Measurements from ENCODE around the gene RPL28.
A peak's percentile ranks its signal among the peaks of the same experiment; 100 is the strongest.

Gene RPL28

GRCh38 chr19:55379174-55379573 lies 6.6 kb upstream of the RPL28 start (continued):
- TF ChIP-seq INSM2 (tag by site-specific recombination; IDR thresholded peaks at IDR 0.05), result no peak
- 0 out of 2 replicates have a peak, but pooled peaks have one; percentile 2 for TF ChIP-seq GLIS1 (tag by site-specific recombination; IDR thresholded peaks at IDR 0.05)
- no peak for TF ChIP-seq ZSCAN5A (tag by site-specific recombination; IDR thresholded peaks at IDR 0.05)

- POLR2A ChIA-PET, result interaction anchor here (0.6 to 2.0 kb wide), 3 partner anchors 9 to 43 kb away, joined by 6 to 12 read pairs (median 6); partner anchors contain the start of gene KMT5C
- CTCF ChIA-PET, result interaction anchor here (0.9 to 3.2 kb wide), 2 partner anchors 80 to 90 kb away, joined by 3 to 16 read pairs; no protein-coding TSS in a partner anchor
- no peak for TF ChIP-seq SETDB1 (IDR thresholded peaks at IDR 0.05; ENCODE audit: insufficient read length, low read length)
- TF ChIP-seq ZSCAN5A (tag by site-specific recombination; IDR thresholded peaks at IDR 0.05), result no peak
- TF ChIP-seq ZNF449 (tag by site-specific recombination; IDR thresholded peaks at IDR 0.05), result no peak
- peak; percentile 46; the same call in 1 of the 2 replicates for TF ChIP-seq ZBTB17 (tag by site-specific recombination; IDR thresholded peaks at IDR 0.05)
- TF ChIP-seq EGR2 (tag by site-specific recombination; IDR thresholded peaks at IDR 0.05; ENCODE audit: low read depth), result peak; percentile 77
- TF ChIP-seq ZNF660 (tag by site-specific recombination; IDR thresholded peaks at IDR 0.05), result no peak
- TF ChIP-seq ZNF791 (tag by site-specific recombination; IDR thresholded peaks at IDR 0.05), result no peak
- TF ChIP-seq ZNF335 (tag by site-specific recombination; conservative IDR thresholded peaks at IDR 0.05), result no peak
- 0 out of 2 replicates have a peak, but pooled peaks have one; percentile 26 for TF ChIP-seq ZFHX2 (tag by site-specific recombination; conservative IDR thresholded peaks at IDR 0.05)
- TF ChIP-seq ZNF555 (tag by site-specific recombination; conservative IDR thresholded peaks at IDR 0.05), result no peak
- no peak for TF ChIP-seq ZNF639 (tag by site-specific recombination; IDR thresholded peaks at IDR 0.05)
- TF ChIP-seq ZNF24 (tag by site-specific recombination; IDR thresholded peaks at IDR 0.05), result no peak
- no peak for TF ChIP-seq ZNF214 (tag by site-specific recombination; IDR thresholded peaks at IDR 0.05; ENCODE audit: borderline replicate concordance)
- no peak for TF ChIP-seq SP7 (tag by site-specific recombination; IDR thresholded peaks at IDR 0.05)
- TF ChIP-seq ZNF354C (tag by site-specific recombination; IDR thresholded peaks at IDR 0.05; ENCODE audit: borderline replicate concordance, low read depth), result no peak
- no peak for TF ChIP-seq SP2 (tag by site-specific recombination; IDR thresholded peaks at IDR 0.05)
- no peak for TF ChIP-seq ZNF169 (tag by site-specific recombination; IDR thresholded peaks at IDR 0.05)
- peak; percentile 66; the same call in 1 of the 2 replicates for TF ChIP-seq ZNF248 (tag by site-specific recombination; IDR thresholded peaks at IDR 0.05)
- peak; percentile 94 for TF ChIP-seq ZNF366 (tag by site-specific recombination; conservative IDR thresholded peaks at IDR 0.05)
- no peak for TF ChIP-seq ZBTB1 (tag by site-specific recombination; IDR thresholded peaks at IDR 0.05)
- no peak for TF ChIP-seq ZNF624 (tag by site-specific recombination; IDR thresholded peaks at IDR 0.05)
- no peak for TF ChIP-seq ZNF121 (tag by site-specific recombination; IDR thresholded peaks at IDR 0.05)
- no peak for TF ChIP-seq KLF7 (tag by site-specific recombination; IDR thresholded peaks at IDR 0.05; ENCODE audit: borderline replicate concordance)
- TF ChIP-seq ZSCAN18 (tag by site-specific recombination; IDR thresholded peaks at IDR 0.05), result no peak
- no peak for TF ChIP-seq ZNF404 (tag by site-specific recombination; IDR thresholded peaks at IDR 0.05)
- TF ChIP-seq ZNF548 (tag by site-specific recombination; IDR thresholded peaks at IDR 0.05), result no peak
- no peak for TF ChIP-seq HOXD13 (CRISPR knock-in tag; IDR thresholded peaks at IDR 0.05; ENCODE audit: borderline replicate concordance)
Measured at GRCh38 chr19:55382013-55382412, 3.7 kb upstream of the RPL28 start.

More at GRCh38 chr19:55382013-55382412, 3.7 kb upstream of the RPL28 start:
- H3K36me3 ChIP-seq (ENCODE audit: control insufficient read depth in 2 of 2, insufficient read depth in 1 of 2, low read length in 2 of 2), result peaks cover 0 to 8% of the 10 kb centered on the region in 2 experiments; a peak in 1 of 3 replicates
- no peaks in the 10 kb centered on the region for H3K9me3 ChIP-seq (ENCODE audit: control insufficient read depth, insufficient read depth, low read depth, low read length)
- peaks cover 7% of the 10 kb centered on the region for H3K4me1 ChIP-seq (ENCODE audit: control insufficient read depth, insufficient read depth, low read length)
- H3K4me3 ChIP-seq (ENCODE audit: low read depth, low read length), result no peak overlapping the region
- H3K27ac ChIP-seq (ENCODE audit: extremely low read depth, low read depth, low read length), result no peak overlapping the region
